ENCODE data around the gene APP.
"Not testable (repeated sequence)": the region's sequence is repeated elsewhere in the genome, so short reads cannot be mapped to it uniquely, and the experiment has no call there.

APP gene

DNA sequence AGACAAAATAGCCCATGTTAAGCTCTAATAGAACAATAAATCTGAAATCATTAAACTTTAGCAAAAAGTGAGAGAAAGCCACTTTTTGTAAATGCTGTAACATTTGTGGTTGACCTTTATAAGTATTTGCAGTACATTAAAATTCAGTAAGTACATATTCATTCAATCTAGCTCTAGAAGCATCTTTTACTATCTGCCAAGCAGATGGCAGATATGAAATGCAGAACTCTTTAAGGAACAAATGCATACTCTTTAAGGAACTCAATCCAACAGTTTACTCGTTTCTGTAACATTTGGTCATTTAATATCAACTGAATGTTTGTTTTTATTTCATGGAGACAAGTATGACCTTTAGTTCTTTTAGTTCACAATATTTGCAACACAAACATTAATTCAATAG lies 150.1 kb downstream of the APP start:
- H3K4me1 ChIP-seq: no peaks in the 10 kb centered on the region
- H3K27me3 ChIP-seq: no peaks in the 10 kb centered on the region
- H3K4me2 ChIP-seq: no peak overlapping the region
- H3K9me3 ChIP-seq: no peaks in the 10 kb centered on the region
- peaks cover 49% of the 10 kb centered on the region for H4K20me1 ChIP-seq
- H3K27ac ChIP-seq: no peak overlapping the region
- H3K36me3 ChIP-seq: peaks cover 81% of the 10 kb centered on the region
- H3K4me3 ChIP-seq: no peak overlapping the region
- no peak for TF ChIP-seq Cebpa-rat (IDR thresholded peaks at IDR 0.05)
- no peak overlapping the region for H3K9ac ChIP-seq

GRCh38 chr21:26020081-26020480 lies 150.5 kb downstream of the APP start:
- Histone ChIP-seq H3K4me1 (no peaks in the 10 kb centered on the region), H3K9me3 (no peaks in the 10 kb centered on the region), H3K27ac (no peak overlapping the region), H4K20me1 (peaks cover 44% of the 10 kb centered on the region), H3K36me3 (peaks cover 77% of the 10 kb centered on the region), H3K4me2 (no peak overlapping the region), H3K27me3 (no peaks in the 10 kb centered on the region), H3K9ac (no peak overlapping the region), H3K4me3 (no peak overlapping the region)
- no peak for TF ChIP-seq Cebpa-rat (IDR thresholded peaks at IDR 0.05)

- Histone ChIP-seq H3K36me3 (peaks cover 76% of the 10 kb centered on the region), H3K27ac (no peak overlapping the region), H3K9ac (no peak overlapping the region), H4K20me1 (peaks cover 38% of the 10 kb centered on the region), H3K4me2 (no peak overlapping the region), H3K9me3 (no peaks in the 10 kb centered on the region), H3K4me3 (no peak overlapping the region), H3K4me1 (no peaks in the 10 kb centered on the region), H3K27me3 (no peaks in the 10 kb centered on the region)
- no peak for TF ChIP-seq Cebpa-rat (IDR thresholded peaks at IDR 0.05)
These were observed 151.3 kb downstream of the APP start for GRCh38 chr21:26019236-26019635.

- Histone ChIP-seq H3K9me3 (no peaks in the 10 kb centered on the region), H3K4me2 (no peak overlapping the region), H3K4me3 (no peak overlapping the region), H4K20me1 (peaks cover 39% of the 10 kb centered on the region; the same call in 1 of the 2 replicates), H3K27me3 (no peaks in the 10 kb centered on the region), H3K27ac (no peak overlapping the region), H3K4me1 (no peaks in the 10 kb centered on the region), H3K9ac (no peak overlapping the region), H3K36me3 (peaks cover 68% of the 10 kb centered on the region)
- no peak for TF ChIP-seq Cebpa-rat (IDR thresholded peaks at IDR 0.05)
These were observed 156.6 kb downstream of the APP start for GRCh38 chr21:26013970-26014369.

DNA sequence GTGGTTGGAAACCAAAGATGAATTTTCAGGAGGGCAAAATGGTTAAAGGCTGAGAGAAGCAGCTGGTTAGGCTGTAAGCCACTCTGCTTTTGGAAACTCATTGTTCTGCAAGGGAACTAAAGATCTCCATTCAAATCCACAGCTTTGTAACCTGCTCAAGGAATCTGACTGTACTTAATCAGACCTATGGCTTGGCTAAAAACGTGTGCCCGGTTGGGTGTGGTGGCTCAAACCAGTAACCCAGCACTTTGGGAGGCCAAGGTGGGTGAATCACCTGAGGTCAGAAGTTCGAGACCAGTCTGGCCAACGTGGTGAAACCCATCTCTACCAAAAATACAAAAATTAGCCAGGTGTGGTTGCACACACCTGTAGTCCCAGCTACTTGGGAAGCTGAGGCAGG lies 158.1 kb downstream of the APP start:
- not testable (repeated sequence) for H3K4me2 ChIP-seq, H3K4me1 ChIP-seq, H3K27me3 ChIP-seq, H3K27ac ChIP-seq, H3K4me3 ChIP-seq, H3K9ac ChIP-seq, H3K9me3 ChIP-seq
- Histone ChIP-seq H4K20me1 (peaks cover 32% of the 10 kb centered on the region), H3K36me3 (peaks cover 57% of the 10 kb centered on the region)

DNA sequence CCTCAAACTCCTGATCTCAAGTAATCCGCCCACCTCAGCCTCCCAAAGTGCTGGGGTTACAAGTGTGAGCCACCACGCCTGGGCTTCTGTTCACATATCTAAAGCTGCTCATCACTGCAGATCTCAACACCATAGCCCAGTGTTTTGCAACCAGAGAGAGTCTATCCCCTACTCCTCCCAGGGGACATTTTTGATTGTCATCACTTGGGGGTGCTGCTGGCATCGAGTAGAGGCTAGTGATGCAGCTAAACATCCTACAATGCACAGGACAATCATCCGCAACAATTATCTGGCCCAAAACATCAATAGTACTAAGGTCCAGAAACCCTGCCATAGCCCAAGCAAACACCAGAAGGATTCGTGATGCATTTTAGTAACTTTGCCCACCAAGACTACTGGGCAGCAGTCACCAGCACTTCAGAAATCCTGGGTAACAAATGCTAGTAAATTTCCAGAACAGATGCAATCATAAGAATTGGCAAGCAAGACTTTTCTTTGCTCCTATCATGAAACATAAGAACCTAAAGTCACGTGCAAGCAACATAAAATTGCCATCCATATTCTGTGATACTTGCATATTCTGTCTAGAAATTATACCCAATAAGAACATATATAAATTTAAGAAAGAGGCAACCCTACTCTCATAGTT lies 159.2 kb downstream of the APP start:
- no peak overlapping the region for H3K27ac ChIP-seq
- no peak overlapping the region for H3K4me3 ChIP-seq
- H3K27me3 ChIP-seq: no peaks in the 10 kb centered on the region
- H3K36me3 ChIP-seq: peaks cover 55% of the 10 kb centered on the region
- no peaks in the 10 kb centered on the region for H3K9me3 ChIP-seq
- H3K4me1 ChIP-seq: no peaks in the 10 kb centered on the region
- no peak for TF ChIP-seq Cebpa-rat (IDR thresholded peaks at IDR 0.05)
- H4K20me1 ChIP-seq: peaks cover 28% of the 10 kb centered on the region
- H3K4me2 ChIP-seq: no peak overlapping the region
- no peak overlapping the region for H3K9ac ChIP-seq

GRCh38 chr21:26007951-26008498 lies 162.5 kb downstream of the APP start:
- no peak overlapping the region for H3K4me2 ChIP-seq
- no peaks in the 10 kb centered on the region for H3K4me1 ChIP-seq
- H3K4me3 ChIP-seq: no peak overlapping the region
- H3K36me3 ChIP-seq: peaks cover 52% of the 10 kb centered on the region
- TF ChIP-seq Cebpa-rat (IDR thresholded peaks at IDR 0.05): no peak
- peaks cover 20% of the 10 kb centered on the region; the same call in 1 of the 2 replicates for H4K20me1 ChIP-seq
- no peak overlapping the region for H3K27ac ChIP-seq
- peaks cover 3% of the 10 kb centered on the region; the same call in 1 of the 2 replicates for H3K9me3 ChIP-seq
- no peak overlapping the region for H3K9ac ChIP-seq
- no peaks in the 10 kb centered on the region for H3K27me3 ChIP-seq

DNA sequence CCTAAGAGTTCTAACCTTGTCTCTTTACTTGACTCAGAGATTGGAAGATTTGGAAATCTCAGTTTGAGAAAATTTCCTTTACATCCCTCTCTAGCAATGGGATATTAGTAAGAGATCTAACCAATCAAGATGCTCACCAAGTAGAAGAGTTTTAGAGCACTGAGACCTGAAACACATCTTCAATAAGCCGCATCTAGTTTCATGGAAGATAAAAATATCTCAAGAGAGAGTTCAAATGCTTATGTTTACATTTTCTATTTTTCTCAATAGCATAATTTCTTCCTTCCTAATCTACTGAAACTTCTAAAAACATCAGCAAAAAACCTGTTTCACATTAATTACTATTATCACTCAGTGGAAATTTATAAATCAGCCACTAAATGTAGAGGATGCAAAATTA lies 165.1 kb downstream of the APP start:
- Histone ChIP-seq H4K20me1 (peaks cover 7% of the 10 kb centered on the region; the same call in 1 of the 2 replicates), H3K27ac (no peak overlapping the region)

GRCh38 chr21:26003404-26003803 lies 167.2 kb downstream of the APP start:
- Histone ChIP-seq H3K36me3 (peaks cover 60% of the 10 kb centered on the region), H3K27ac (no peak overlapping the region), H3K4me3 (no peak overlapping the region), H3K4me2 (no peak overlapping the region), H3K4me1 (no peaks in the 10 kb centered on the region), H3K9ac (no peak overlapping the region), H3K27me3 (no peaks in the 10 kb centered on the region), H3K9me3 (peaks cover 3% of the 10 kb centered on the region; the same call in 1 of the 2 replicates), H4K20me1 (peaks cover 17% of the 10 kb centered on the region; the same call in 1 of the 2 replicates)
- no peak for TF ChIP-seq Cebpa-rat (IDR thresholded peaks at IDR 0.05)

More for the DNA sequence above, 165.1 kb downstream of the APP start:
- H3K4me1 ChIP-seq: no peaks in the 10 kb centered on the region
- no peak overlapping the region for H3K4me2 ChIP-seq
- H3K9ac ChIP-seq: no peak overlapping the region
- H3K9me3 ChIP-seq: peaks cover 3% of the 10 kb centered on the region; the same call in 1 of the 2 replicates
- no peak for TF ChIP-seq Cebpa-rat (IDR thresholded peaks at IDR 0.05)
- no peaks in the 10 kb centered on the region for H3K27me3 ChIP-seq
- H3K4me3 ChIP-seq: no peak overlapping the region
- peaks cover 52% of the 10 kb centered on the region for H3K36me3 ChIP-seq

DNA sequence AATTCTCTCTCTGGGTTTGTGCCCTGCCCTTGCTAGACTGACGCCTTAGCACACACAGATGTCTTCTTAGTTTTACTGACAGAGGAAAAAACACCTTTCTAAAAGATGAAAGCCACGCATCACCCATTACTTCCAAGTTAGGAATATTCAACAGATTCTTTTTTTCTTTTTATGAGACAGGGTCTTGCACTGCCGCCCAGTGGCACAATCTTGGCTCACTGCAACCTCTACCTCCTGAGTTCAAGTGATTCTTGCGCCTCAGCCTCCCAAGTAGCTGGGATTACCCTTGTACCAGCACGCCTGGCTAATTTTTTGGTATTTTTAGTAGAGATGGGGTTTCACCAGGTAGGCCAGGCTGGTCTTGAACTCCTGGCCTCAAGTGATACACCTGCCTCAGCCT lies 169.2 kb downstream of the APP start:
- no peak for TF ChIP-seq Cebpa-rat (IDR thresholded peaks at IDR 0.05)
- Histone ChIP-seq H3K9ac (no peak overlapping the region), H3K4me2 (no peak overlapping the region), H3K9me3 (peaks cover 3% of the 10 kb centered on the region; the same call in 1 of the 2 replicates), H3K27me3 (no peaks in the 10 kb centered on the region), H3K27ac (no peak overlapping the region), H3K4me1 (no peaks in the 10 kb centered on the region), H3K36me3 (peaks cover 81% of the 10 kb centered on the region), H3K4me3 (no peak overlapping the region), H4K20me1 (0 out of 2 replicates have a peak, but pooled peaks cover 17% of the 10 kb centered on the region)
